Measurements from ENCODE around the gene PDPK1.

- TF ChIP-seq, protein P1, sequence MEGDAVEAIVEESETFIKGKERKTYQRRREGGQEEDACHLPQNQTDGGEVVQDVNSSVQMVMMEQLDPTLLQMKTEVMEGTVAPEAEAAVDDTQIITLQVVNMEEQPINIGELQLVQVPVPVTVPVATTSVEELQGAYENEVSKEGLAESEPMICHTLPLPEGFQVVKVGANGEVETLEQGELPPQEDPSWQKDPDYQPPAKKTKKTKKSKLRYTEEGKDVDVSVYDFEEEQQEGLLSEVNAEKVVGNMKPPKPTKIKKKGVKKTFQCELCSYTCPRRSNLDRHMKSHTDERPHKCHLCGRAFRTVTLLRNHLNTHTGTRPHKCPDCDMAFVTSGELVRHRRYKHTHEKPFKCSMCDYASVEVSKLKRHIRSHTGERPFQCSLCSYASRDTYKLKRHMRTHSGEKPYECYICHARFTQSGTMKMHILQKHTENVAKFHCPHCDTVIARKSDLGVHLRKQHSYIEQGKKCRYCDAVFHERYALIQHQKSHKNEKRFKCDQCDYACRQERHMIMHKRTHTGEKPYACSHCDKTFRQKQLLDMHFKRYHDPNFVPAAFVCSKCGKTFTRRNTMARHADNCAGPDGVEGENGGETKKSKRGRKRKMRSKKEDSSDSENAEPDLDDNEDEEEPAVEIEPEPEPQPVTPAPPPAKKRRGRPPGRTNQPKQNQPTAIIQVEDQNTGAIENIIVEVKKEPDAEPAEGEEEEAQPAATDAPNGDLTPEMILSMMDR (IDR thresholded peaks at IDR 0.05) = no peak
- no peak for TF ChIP-seq POLR2A (IDR thresholded peaks at IDR 0.05)
Observed at GRCh38 chr16:2535625-2536013, 2.2 kb upstream of the PDPK1 start.

Data from lower leg skin (tissue), 3 donors.